ENCODE measurements around the gene INTS14. TPM values are rescaled to one million over a fixed set of nuclear protein-coding genes. Genes with fewer than 3 reads are reported as not detected.

The INTS14 gene
- total RNA-seq, 2 experiments from 2014 or later = 47.4 to 48.1 TPM

GRCh38 chr15:65535192-65535591 is 75.7 kb downstream of the INTS14 start:
- intact Hi-C loops (cut with micrococcal nuclease) = no loop called here
- Mint-ChIP-seq H3K36me3 (ENCODE audit: low read depth) (peaks cover 18% of the 10 kb centered on the region), H3K4me3 (no peak overlapping the region), H3K27me3 (no peaks in the 10 kb centered on the region), H3K27ac (no peak overlapping the region), H3K9me3 (no peaks in the 10 kb centered on the region), H3K4me1 (ENCODE audit: low read depth) (peaks cover 41% of the 10 kb centered on the region)
- POLR2A ChIA-PET = no interaction called here
- CTCF ChIA-PET = no interaction called here
- DNase-seq (no peak), ATAC-seq (no peak)
- no peak for TF ChIP-seq CTCF (IDR thresholded peaks at IDR 0.05)

- Mint-ChIP-seq H3K4me1 (ENCODE audit: low read depth) (peaks cover 42% of the 10 kb centered on the region), H3K27me3 (no peaks in the 10 kb centered on the region), H3K27ac (no peak overlapping the region), H3K36me3 (ENCODE audit: low read depth) (peaks cover 17% of the 10 kb centered on the region), H3K9me3 (no peaks in the 10 kb centered on the region), H3K4me3 (no peak overlapping the region)
- intact Hi-C loops (cut with micrococcal nuclease) = no loop called here
- no peak for TF ChIP-seq CTCF (IDR thresholded peaks at IDR 0.05)
- ChIA-PET CTCF (no interaction called here), POLR2A (no interaction called here)
- DNase-seq (no peak), ATAC-seq (no peak)
Measured at GRCh38 chr15:65533057-65533756, 77.7 kb downstream of the INTS14 start.

- Mint-ChIP-seq H3K27ac (no peak overlapping the region), H3K4me1 (ENCODE audit: low read depth) (peaks cover 38% of the 10 kb centered on the region), H3K9me3 (no peaks in the 10 kb centered on the region), H3K4me3 (no peak overlapping the region), H3K36me3 (ENCODE audit: low read depth) (peaks cover 14% of the 10 kb centered on the region), H3K27me3 (no peaks in the 10 kb centered on the region)
- ATAC-seq = no peak
- CTCF ChIA-PET = no interaction called here
- POLR2A ChIA-PET = interaction anchor here (0.7 kb wide), 1 partner anchor 541 kb away, joined by 3 read pairs; no protein-coding TSS in a partner anchor
- DNase-seq = no peak
- TF ChIP-seq CTCF (IDR thresholded peaks at IDR 0.05) = no peak
- intact Hi-C loops (cut with micrococcal nuclease) = no loop called here
Measured at GRCh38 chr15:65532738-65533051, 78.2 kb downstream of the INTS14 start.

- no peaks in the 10 kb centered on the region for H3K9me3 Mint-ChIP-seq
- peak; percentile 91 for DNase-seq
- ATAC-seq = peak; percentile 97
- H3K4me3 Mint-ChIP-seq = peak within 1 kb of the TSS; percentile 82
- intact Hi-C loops (cut with micrococcal nuclease) = no loop called here
- no peaks in the 10 kb centered on the region for H3K27me3 Mint-ChIP-seq
- peaks cover 38% of the 10 kb centered on the region for H3K4me1 Mint-ChIP-seq (ENCODE audit: low read depth)
- peak within 1 kb of the TSS; percentile 85 for H3K27ac Mint-ChIP-seq
- ChIA-PET CTCF (interaction anchor here (0.8 to 1.6 kb wide), 3 partner anchors 14 to 42 kb away, joined by 3 to 5 read pairs (median 3); no protein-coding TSS in a partner anchor), POLR2A (interaction anchor here (0.9 to 2.1 kb wide), 12 partner anchors 14 to 543 kb away, joined by 3 to 9 read pairs (median 3); partner anchors contain the start of genes INTS14 and RNU5B-1)
- H3K36me3 Mint-ChIP-seq (ENCODE audit: low read depth) = peaks cover 12% of the 10 kb centered on the region
- TF ChIP-seq CTCF (IDR thresholded peaks at IDR 0.05) = no peak
Measured at GRCh38 chr15:65530318-65531111, 80.4 kb downstream of the INTS14 start, which contains the start of gene HACD3. Gene HACD3 (plus strand): TSS chr15:65530463. CDS start chr15:65530632, 169 bp downstream.
